Karpas-422 (cell line): Measurements from ENCODE around the gene PRKN. TPM values are rescaled to one million over a fixed set of nuclear protein-coding genes. Genes with fewer than 3 reads are reported as not detected.

ENCODE experiments used
- DNase-seq: peaks from one replicate; pipeline ENCODE4 v3.0.0-alpha.2; 2015
- H2AFZ ChIP-seq: fragments of 200-600 bp; sonication (generic); 2 replicates; pipeline ENCODE4 v1.6.1; 2014; ENCODE audit warnings: antibody characterized with exemption, low read length, mixed read lengths
- H3K27ac ChIP-seq: fragments of 200-600 bp; sonication (generic); 2 replicates; pipeline ENCODE4 v1.5.1; 2014; ENCODE audit warnings: mild to moderate bottlenecking, low read length, moderate library complexity
- H3K27me3 ChIP-seq: fragments of 200-600 bp; sonication (generic); 2 replicates; pipeline ENCODE4 v1.6.1; 2014; ENCODE audit warnings: low read length, mixed read lengths
- H3K36me3 ChIP-seq: fragments of 200-600 bp; sonication (generic); 2 replicates; pipeline ENCODE4 v1.6.1; 2014; ENCODE audit warnings: low read length, mixed read lengths; ENCODE audit not compliant: insufficient read depth
- H3K4me1 ChIP-seq: fragments of 200-600 bp; sonication (generic); 2 replicates; pipeline ENCODE4 v1.6.1; 2014; ENCODE audit warnings: mild to moderate bottlenecking, low read length, mixed read lengths
- H3K4me2 ChIP-seq: fragments of 200-600 bp; sonication (generic); 2 replicates; pipeline ENCODE4 v1.6.1; 2014; ENCODE audit warnings: low read length, low read depth, mild to moderate bottlenecking; ENCODE audit not compliant: poor library complexity, severe bottlenecking
- H3K4me3 ChIP-seq: fragments of 200-600 bp; sonication (generic); 2 replicates; pipeline ENCODE4 v1.5.1; 2014; ENCODE audit warnings: mild to moderate bottlenecking, antibody characterized with exemption, low read length, mixed read lengths
- H3K79me2 ChIP-seq: fragments of 200-600 bp; sonication (generic); 2 replicates; pipeline ENCODE4 v1.6.1; 2014; ENCODE audit warnings: mild to moderate bottlenecking, low read length, mixed read lengths
- H3K9ac ChIP-seq: fragments of 200-600 bp; sonication (generic); 2 replicates; pipeline ENCODE4 v1.6.0; 2014; ENCODE audit warnings: low read length
- H3K9me2 ChIP-seq: fragments of 200-600 bp; sonication (generic), shearing (Covaris generic); replicated peaks from 2 replicates; pipeline ENCODE4 v1.6.0; 2014; ENCODE audit warnings: mild to moderate bottlenecking, low read length, moderate library complexity; ENCODE audit not compliant: insufficient read depth
- H3K9me3 ChIP-seq: fragments of 300-700, 200-600 bp; sonication (generic); 2 replicates; pipeline ENCODE4 v1.6.1; 2014; ENCODE audit warnings: low read length, mixed read lengths
- H4K20me1 ChIP-seq: fragments of 200-600 bp; sonication (generic); 2 replicates; pipeline ENCODE4 v1.6.1; 2014; ENCODE audit warnings: mild to moderate bottlenecking, antibody characterized with exemption, low read length, low read depth; ENCODE audit not compliant: insufficient read depth
- total RNA-seq: library from RNA; depleted of rRNA; stranded (reverse); fragments of >200 nt; shearing (Covaris generic); gene quantifications from 2 replicates; pipeline ENCODE4 v1.2.3, GENCODE V29; 2014; ENCODE audit warnings: low replicate concordance

Gene PRKN
- total RNA-seq, 1 experiment from 2014 or later, result not detected

DNA sequence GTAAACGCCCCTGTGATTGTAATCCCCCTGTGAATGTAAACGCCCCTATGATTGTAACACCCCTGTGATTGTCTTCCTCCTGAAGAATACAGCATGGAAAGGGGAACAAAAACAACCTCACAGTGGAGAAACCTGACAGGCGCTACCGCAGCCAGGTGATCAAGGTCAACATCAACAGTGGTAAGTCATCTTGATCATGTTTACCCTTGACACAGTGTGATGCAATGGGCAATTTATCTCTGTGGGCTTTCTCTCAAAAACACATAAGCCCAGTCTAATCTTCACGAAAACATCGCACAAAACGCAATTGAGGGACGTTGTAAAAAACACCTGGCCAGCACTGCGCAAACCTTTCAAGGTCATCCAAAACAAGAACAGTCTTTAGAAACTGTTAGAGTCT lies 277.2 kb downstream of the PRKN start:
- no peak overlapping the region for H3K4me3 ChIP-seq
- H2AFZ ChIP-seq, result no peak overlapping the region
- H3K27ac ChIP-seq, result no peak overlapping the region
- H3K27me3 ChIP-seq, result no peaks in the 10 kb centered on the region
- H4K20me1 ChIP-seq, result no peaks in the 10 kb centered on the region
- H3K9me3 ChIP-seq, result peaks cover 5% of the 10 kb centered on the region; the same call in 1 of the 2 replicates
- no peak overlapping the region for H3K4me2 ChIP-seq
- no peaks in the 10 kb centered on the region for H3K79me2 ChIP-seq
- no peaks in the 10 kb centered on the region for H3K9me2 ChIP-seq
- H3K4me1 ChIP-seq, result no peaks in the 10 kb centered on the region
- no peak overlapping the region for H3K9ac ChIP-seq
- DNase-seq, result no peak
- no peaks in the 10 kb centered on the region for H3K36me3 ChIP-seq

DNA sequence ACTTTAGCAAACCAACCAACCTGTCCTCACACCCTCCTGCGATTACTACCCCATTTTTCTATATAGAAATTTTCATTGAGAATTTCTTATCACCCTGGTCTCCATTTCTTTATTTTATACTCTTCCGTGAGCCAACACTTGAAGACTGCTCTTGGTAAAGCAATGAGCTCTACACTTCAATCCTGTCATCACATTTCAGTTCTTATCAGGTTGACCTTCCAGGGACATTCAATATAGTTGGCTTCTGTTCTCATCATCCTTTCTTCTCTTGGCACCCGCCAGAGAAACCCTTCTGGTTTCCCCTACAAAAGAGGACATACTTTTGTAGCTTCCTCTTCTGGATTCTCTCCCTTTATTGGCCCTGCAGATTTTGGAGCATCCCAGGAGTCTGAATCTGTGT lies 279.3 kb downstream of the PRKN start:
- no peak overlapping the region for H3K4me2 ChIP-seq
- H3K27me3 ChIP-seq, result no peaks in the 10 kb centered on the region
- H4K20me1 ChIP-seq, result no peaks in the 10 kb centered on the region
- peaks cover 5% of the 10 kb centered on the region; the same call in 1 of the 2 replicates for H3K9me3 ChIP-seq
- H3K36me3 ChIP-seq, result no peaks in the 10 kb centered on the region
- no peak overlapping the region for H3K27ac ChIP-seq
- no peak overlapping the region for H3K9ac ChIP-seq
- DNase-seq, result no peak
- no peaks in the 10 kb centered on the region for H3K79me2 ChIP-seq
- no peaks in the 10 kb centered on the region for H3K4me1 ChIP-seq
- H3K4me3 ChIP-seq, result no peak overlapping the region
- H3K9me2 ChIP-seq, result no peaks in the 10 kb centered on the region
- H2AFZ ChIP-seq, result no peak overlapping the region

DNA sequence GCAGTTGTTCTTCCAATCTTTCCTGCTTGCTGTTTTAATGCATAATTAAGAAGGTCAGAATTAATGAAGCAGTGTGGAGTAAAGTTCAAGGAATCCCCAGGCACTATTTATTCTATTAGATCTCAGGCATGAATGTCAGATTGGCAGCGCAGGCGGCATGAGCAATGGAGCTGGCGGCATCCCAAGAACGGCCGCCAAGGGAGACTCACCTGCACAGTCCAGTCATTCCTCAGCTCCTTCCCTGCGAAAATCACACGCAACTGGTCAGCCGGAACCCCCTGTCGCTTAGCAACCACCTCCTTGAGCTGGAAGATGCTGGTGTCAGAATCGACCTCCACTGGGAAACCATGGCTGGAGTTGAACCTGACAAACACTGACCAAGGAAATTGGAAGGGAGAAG lies 284.5 kb downstream of the PRKN start:
- no peak for DNase-seq
- Histone ChIP-seq H3K4me2 (no peak overlapping the region), H3K9ac (no peak overlapping the region), H3K9me3 (peaks cover 10% of the 10 kb centered on the region), H2AFZ (no peak overlapping the region), H3K27ac (no peak overlapping the region), H3K9me2 (no peaks in the 10 kb centered on the region), H3K79me2 (no peaks in the 10 kb centered on the region), H3K36me3 (no peaks in the 10 kb centered on the region), H3K4me3 (no peak overlapping the region), H3K4me1 (no peaks in the 10 kb centered on the region), H3K27me3 (no peaks in the 10 kb centered on the region), H4K20me1 (no peaks in the 10 kb centered on the region)

DNA sequence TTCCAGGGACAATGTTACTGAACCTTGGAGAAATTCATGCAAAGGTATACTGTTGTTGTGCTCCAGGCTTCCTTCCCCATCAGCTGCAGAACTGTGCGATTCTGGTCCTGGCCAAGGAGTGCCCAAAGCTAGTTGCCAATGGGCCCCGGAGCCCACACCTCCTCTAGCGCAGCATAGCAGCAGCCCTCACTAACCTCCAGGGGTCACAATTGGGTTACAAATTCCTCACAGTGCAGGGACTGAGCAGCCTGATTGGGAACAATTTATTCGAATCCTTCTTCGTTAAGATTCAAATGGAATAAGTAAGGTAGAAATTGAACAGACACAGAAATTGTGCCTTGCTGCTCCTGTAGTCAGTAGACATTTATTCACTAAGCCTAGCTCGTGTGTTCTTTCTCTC lies 284.9 kb downstream of the PRKN start:
- Histone ChIP-seq H3K4me1 (no peaks in the 10 kb centered on the region), H3K27me3 (no peaks in the 10 kb centered on the region), H3K9ac (no peak overlapping the region), H3K36me3 (no peaks in the 10 kb centered on the region), H3K79me2 (no peaks in the 10 kb centered on the region), H3K4me2 (no peak overlapping the region), H3K9me2 (no peaks in the 10 kb centered on the region), H3K4me3 (no peak overlapping the region), H3K9me3 (peaks cover 12% of the 10 kb centered on the region), H2AFZ (no peak overlapping the region), H3K27ac (no peak overlapping the region), H4K20me1 (no peaks in the 10 kb centered on the region)
- peak; percentile 46 for DNase-seq

DNA sequence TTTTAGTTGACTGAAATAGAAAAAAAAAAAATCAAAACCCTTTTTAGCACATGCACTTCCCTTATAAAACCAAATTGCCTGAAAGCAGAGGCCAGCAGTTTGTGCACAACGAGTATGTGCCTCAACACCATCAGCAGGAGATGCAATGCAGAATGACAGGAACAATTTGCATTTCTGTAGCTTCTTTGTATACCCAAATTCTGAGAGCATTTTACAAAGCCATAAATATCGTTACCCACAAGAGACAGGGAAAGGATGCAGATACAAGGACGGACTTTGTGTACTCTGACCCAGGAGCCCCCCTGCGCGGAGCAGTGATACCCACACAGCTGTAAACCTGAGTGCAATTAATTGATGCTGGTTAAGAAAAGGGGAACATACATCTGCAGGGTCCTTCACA lies 285.6 kb downstream of the PRKN start:
- no peaks in the 10 kb centered on the region for H3K27me3 ChIP-seq
- H3K4me3 ChIP-seq, result no peak overlapping the region
- no peak overlapping the region for H3K4me2 ChIP-seq
- peaks cover 12% of the 10 kb centered on the region for H3K9me3 ChIP-seq
- DNase-seq, result no peak
- no peaks in the 10 kb centered on the region for H3K36me3 ChIP-seq
- H3K9ac ChIP-seq, result no peak overlapping the region
- no peaks in the 10 kb centered on the region for H3K9me2 ChIP-seq
- H4K20me1 ChIP-seq, result no peaks in the 10 kb centered on the region
- no peaks in the 10 kb centered on the region for H3K4me1 ChIP-seq
- H2AFZ ChIP-seq, result no peak overlapping the region
- H3K79me2 ChIP-seq, result no peaks in the 10 kb centered on the region
- H3K27ac ChIP-seq, result no peak overlapping the region

DNA sequence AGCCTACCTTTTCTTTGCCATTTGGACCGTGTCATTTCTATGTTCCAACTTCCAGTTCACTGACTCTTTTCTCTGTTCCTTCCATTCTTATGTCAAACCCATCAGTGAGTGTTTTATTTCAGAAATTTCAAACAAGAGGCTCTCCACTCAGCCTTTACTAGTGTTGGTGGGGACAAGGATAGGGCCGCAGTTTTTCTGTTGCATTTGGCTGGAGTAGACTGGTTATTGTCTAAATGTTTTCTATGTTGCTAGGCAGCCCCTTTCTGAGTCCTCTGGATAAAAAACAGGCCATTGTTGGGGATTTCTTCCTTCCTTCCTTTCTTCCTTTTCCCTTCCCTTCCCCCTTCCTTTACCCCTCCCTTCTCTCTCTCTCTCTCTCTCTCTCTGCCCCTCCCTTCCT lies 288.6 kb downstream of the PRKN start:
- no peaks in the 10 kb centered on the region for H3K27me3 ChIP-seq
- H3K36me3 ChIP-seq, result no peaks in the 10 kb centered on the region
- H3K4me1 ChIP-seq, result no peaks in the 10 kb centered on the region
- H4K20me1 ChIP-seq, result no peaks in the 10 kb centered on the region
- H3K9ac ChIP-seq, result no peak overlapping the region
- DNase-seq, result no peak
- H3K9me2 ChIP-seq, result no peaks in the 10 kb centered on the region; the same call in 1 of the 2 replicates
- peaks cover 17% of the 10 kb centered on the region for H3K9me3 ChIP-seq
- no peak overlapping the region for H3K4me3 ChIP-seq
- H3K27ac ChIP-seq, result no peak overlapping the region
- H3K79me2 ChIP-seq, result no peaks in the 10 kb centered on the region
- H3K4me2 ChIP-seq, result no peak overlapping the region
- H2AFZ ChIP-seq, result no peak overlapping the region

DNA sequence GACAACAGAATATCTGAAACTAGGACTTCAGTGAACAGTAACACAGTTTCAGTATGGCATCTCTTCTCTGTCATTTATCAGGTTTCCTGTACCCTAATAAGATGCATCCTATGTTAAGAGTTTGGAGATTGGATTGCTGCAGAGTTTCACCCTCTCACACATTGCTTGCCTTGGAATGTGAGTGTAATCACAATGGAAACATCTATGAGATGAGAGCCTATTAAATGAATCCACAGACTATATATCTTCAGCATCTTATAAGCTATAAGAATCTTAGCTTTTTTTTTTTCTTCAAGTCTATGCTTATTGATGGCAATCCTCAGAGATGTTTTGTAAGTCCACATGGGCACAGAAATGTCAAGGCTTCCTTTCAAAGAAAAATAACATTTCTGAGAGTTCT lies 292.5 kb downstream of the PRKN start:
- H3K4me2 ChIP-seq, result no peak overlapping the region
- no peak overlapping the region for H3K27ac ChIP-seq
- no peaks in the 10 kb centered on the region for H4K20me1 ChIP-seq
- H3K4me1 ChIP-seq, result no peaks in the 10 kb centered on the region
- no peaks in the 10 kb centered on the region for H3K27me3 ChIP-seq
- H3K9me2 ChIP-seq, result no peaks in the 10 kb centered on the region; the same call in 1 of the 2 replicates
- H2AFZ ChIP-seq, result no peak overlapping the region
- H3K9me3 ChIP-seq, result peaks cover 11% of the 10 kb centered on the region; the same call in 1 of the 2 replicates
- no peak for DNase-seq
- no peaks in the 10 kb centered on the region for H3K36me3 ChIP-seq
- no peak overlapping the region for H3K9ac ChIP-seq
- no peak overlapping the region for H3K4me3 ChIP-seq
- H3K79me2 ChIP-seq, result no peaks in the 10 kb centered on the region

DNA sequence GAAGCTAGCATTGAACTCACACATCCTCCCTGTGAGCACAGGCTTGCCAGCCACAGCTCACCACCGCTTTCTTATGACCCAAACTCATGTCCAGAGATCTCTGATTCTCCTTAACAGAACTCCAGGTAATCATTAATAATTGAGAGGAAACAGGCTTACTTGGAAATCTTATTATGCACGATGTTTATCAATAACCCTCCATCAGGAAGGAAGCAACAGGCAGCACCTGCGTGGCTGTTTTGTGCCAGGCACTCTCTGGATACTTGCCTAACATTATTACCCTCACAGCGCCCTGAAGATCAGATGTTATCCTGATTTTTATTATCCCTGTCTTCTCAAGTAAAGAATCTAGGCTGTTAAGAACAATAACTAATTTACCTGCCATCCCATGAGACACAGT lies 306.6 kb downstream of the PRKN start:
- Histone ChIP-seq H3K27ac (no peak overlapping the region), H2AFZ (no peak overlapping the region)

More for the DNA sequence above, 306.6 kb downstream of the PRKN start:
- no peak for DNase-seq
- H3K79me2 ChIP-seq, result no peaks in the 10 kb centered on the region
- no peaks in the 10 kb centered on the region for H3K4me1 ChIP-seq
- no peak overlapping the region for H3K4me3 ChIP-seq
- no peak overlapping the region for H3K4me2 ChIP-seq
- no peaks in the 10 kb centered on the region for H3K9me2 ChIP-seq
- peaks cover 6% of the 10 kb centered on the region for H3K9me3 ChIP-seq
- no peaks in the 10 kb centered on the region for H3K27me3 ChIP-seq
- H3K9ac ChIP-seq, result no peak overlapping the region
- H3K36me3 ChIP-seq, result no peaks in the 10 kb centered on the region
- H4K20me1 ChIP-seq, result no peaks in the 10 kb centered on the region
